DND-41 (cell line): Measurements from ENCODE around the gene SEMA5B.
A peak's percentile ranks its signal among the peaks of the same experiment; 100 is the strongest.

ENCODE experiments used
- ATAC-seq: fragments of 200-7000 bp; cut with Tn5 transposase; 3 replicates; pipeline ENCODE4 v1.9.1; 2021; ENCODE audit warnings: low read depth; ENCODE audit not compliant: insufficient read depth
- DNase-seq: peaks from one replicate; pipeline ENCODE4 v3.0.0-alpha.2; 2020
- H2AFZ ChIP-seq: 2 replicates; pipeline ENCODE4 v1.6.0; 2012; ENCODE audit warnings: low read depth, low read length
- H3K27ac ChIP-seq: 2 replicates; pipeline ENCODE4 v1.5.1; 2012; ENCODE audit warnings: low read length, inconsistent platforms
- H3K27me3 ChIP-seq: fragments of 200-600 bp; sonication (generic); 2 replicates; pipeline ENCODE4 v1.6.0; 2012; ENCODE audit warnings: low read length, mild to moderate bottlenecking, inconsistent platforms; ENCODE audit not compliant: insufficient read depth, poor library complexity
- H3K36me3 ChIP-seq: 2 replicates; pipeline ENCODE4 v1.5.1; 2012; ENCODE audit warnings: low read length, inconsistent platforms; ENCODE audit not compliant: insufficient read depth
- H3K4me1 ChIP-seq: 2 replicates; pipeline ENCODE4 v1.5.1; 2012; ENCODE audit warnings: mild to moderate bottlenecking, low read length; ENCODE audit not compliant: insufficient read depth
- H3K4me2 ChIP-seq: 2 replicates; pipeline ENCODE4 v1.6.0; 2012; ENCODE audit warnings: mild to moderate bottlenecking, moderate library complexity, low read length, inconsistent platforms; ENCODE audit not compliant: insufficient read depth
- H3K4me3 ChIP-seq, 2 experiments: fragments of 200-600 bp in 1 of 2; shearing (Covaris generic) in 1 of 2; 2 replicates each; pipeline ENCODE4 v1.5.1; 2012 to 2016; ENCODE audit warnings: inconsistent platforms in 2 of 2, low read length in 2 of 2, mild to moderate bottlenecking in 2 of 2, low read depth in 1 of 2, moderate library complexity in 1 of 2
- H3K79me2 ChIP-seq: 2 replicates; pipeline ENCODE4 v1.6.0; 2012; ENCODE audit warnings: low read length, inconsistent platforms; ENCODE audit not compliant: insufficient read depth
- H3K9ac ChIP-seq: 2 replicates; pipeline ENCODE4 v1.6.0; 2012; ENCODE audit warnings: low read depth, mild to moderate bottlenecking, inconsistent platforms, low read length, moderate library complexity
- H3K9me3 ChIP-seq: 2 replicates; pipeline ENCODE4 v1.5.1; 2012; ENCODE audit warnings: low read length, moderate library complexity, mild to moderate bottlenecking, inconsistent platforms; ENCODE audit not compliant: insufficient read depth, severe bottlenecking
- H4K20me1 ChIP-seq: 2 replicates; pipeline ENCODE4 v1.6.0; 2012; ENCODE audit warnings: low read length; ENCODE audit not compliant: insufficient read depth
- CTCF ChIP-seq: IDR thresholded peaks from 2 replicates; pipeline ENCODE4 v1.5.1; 2012; ENCODE audit warnings: borderline replicate concordance, low read length, moderate library complexity, mild to moderate bottlenecking; ENCODE audit not compliant: poor library complexity, severe bottlenecking; ENCODE audit errors: extremely low read depth
- EZH2 ChIP-seq: IDR thresholded peaks from 3 replicates; pipeline ENCODE4 v1.6.1; 2012; ENCODE audit warnings: borderline replicate concordance, low read depth, mild to moderate bottlenecking, moderate library complexity, low read length, inconsistent platforms; ENCODE audit not compliant: severe bottlenecking

SEMA5B gene

GRCh38 chr3:123012652-123013051, 14.9 kb downstream of the SEMA5B start:
- H3K9me3 ChIP-seq, result no peaks in the 10 kb centered on the region
- H3K79me2 ChIP-seq, result no peaks in the 10 kb centered on the region
- no peaks in the 10 kb centered on the region for H4K20me1 ChIP-seq
- no peak overlapping the region for H3K4me2 ChIP-seq
- H2AFZ ChIP-seq, result no peak overlapping the region
- no peak overlapping the region for H3K9ac ChIP-seq
- peaks cover 27% of the 10 kb centered on the region for H3K27me3 ChIP-seq
- no peak overlapping the region for H3K4me3 ChIP-seq
- H3K27ac ChIP-seq, result no peak overlapping the region
- DNase-seq (no peak), ATAC-seq (no peak)
- no peaks in the 10 kb centered on the region for H3K36me3 ChIP-seq
- no peak for TF ChIP-seq CTCF
- TF ChIP-seq EZH2, result no peak
- H3K4me1 ChIP-seq, result no peaks in the 10 kb centered on the region

- Histone ChIP-seq H3K4me2 (no peak overlapping the region), H3K27ac (no peak overlapping the region), H3K27me3 (peaks cover 27% of the 10 kb centered on the region), H3K79me2 (no peaks in the 10 kb centered on the region), H3K9me3 (no peaks in the 10 kb centered on the region), H3K9ac (no peak overlapping the region), H4K20me1 (no peaks in the 10 kb centered on the region), H3K4me3 (no peak overlapping the region), H3K4me1 (no peaks in the 10 kb centered on the region), H3K36me3 (no peaks in the 10 kb centered on the region), H2AFZ (no peak overlapping the region)
- no peak for DNase-seq
- no peak for TF ChIP-seq CTCF
- ATAC-seq, result no peak
Observed at GRCh38 chr3:123011447-123011846, 16.1 kb downstream of the SEMA5B start.

- Histone ChIP-seq H3K9ac (no peak overlapping the region), H3K27ac (no peak overlapping the region)
- DNase-seq, result peak; percentile 24
Observed at GRCh38 chr3:123008840-123009239, 18.7 kb downstream of the SEMA5B start.

More at GRCh38 chr3:123008840-123009239, 18.7 kb downstream of the SEMA5B start:
- Histone ChIP-seq H3K4me1 (no peaks in the 10 kb centered on the region), H3K27me3 (peaks cover 22% of the 10 kb centered on the region), H3K9me3 (no peaks in the 10 kb centered on the region), H3K36me3 (no peaks in the 10 kb centered on the region), H3K4me2 (no peak overlapping the region), H3K79me2 (no peaks in the 10 kb centered on the region), H4K20me1 (no peaks in the 10 kb centered on the region), H2AFZ (no peak overlapping the region), H3K4me3 (no peak overlapping the region)
- TF ChIP-seq EZH2, result no peak
- TF ChIP-seq CTCF, result no peak
- ATAC-seq, result peak; percentile 60
